Stimulated activated naive CD8-positive, alpha-beta T cell treated with anti-CD3 and anti-CD28 coated beads, Interleukin-15, amount 100 ng/mL, for 72 hours (primary cell): ENCODE data around the gene MDH2.
"Not testable (repeated sequence)": the region's sequence is repeated elsewhere in the genome, so short reads cannot be mapped to it uniquely, and the experiment has no call there.

Experiments used
- ATAC-seq: fragments of 150-1000 bp; cut with Tn5 transposase; 2 replicates; pipeline ENCODE4 v1.10.0; 2021; ENCODE audit warnings: mild to moderate bottlenecking, moderate library complexity
- DNase-seq, 2 donors: peaks; one replicate each; pipeline ENCODE4 v3.0.0; 2021 to 2022
- H3K27ac Mint-ChIP-seq, 2 donors: one replicate each; pipeline ENCODE4 v1.8.0; 2022; ENCODE audit warnings: mild to moderate bottlenecking in 2 of 2, mixed read lengths in 2 of 2, moderate library complexity in 2 of 2
- H3K27me3 Mint-ChIP-seq: one replicate; pipeline ENCODE4 v1.8.0; 2022; ENCODE audit warnings: mixed read lengths
- H3K4me1 Mint-ChIP-seq: one replicate; pipeline ENCODE4 v1.8.0; 2022; ENCODE audit warnings: mild to moderate bottlenecking, mixed read lengths
- H3K4me3 Mint-ChIP-seq, 2 donors: one replicate each; pipeline ENCODE4 v1.8.0; 2022; ENCODE audit warnings: mild to moderate bottlenecking in 2 of 2, mixed read lengths in 2 of 2, moderate library complexity in 1 of 2
- H3K9me3 Mint-ChIP-seq, 2 donors: one replicate each; pipeline ENCODE4 v1.8.0; 2022; ENCODE audit warnings: mixed read lengths in 2 of 2

The MDH2 gene

GRCh38 chr7:76057813-76058145 lies 9.9 kb downstream of the MDH2 start:
- H3K27me3 Mint-ChIP-seq, result no peaks in the 10 kb centered on the region
- DNase-seq (no peak), ATAC-seq (no peak)
- peaks cover 10% of the 10 kb centered on the region for H3K4me1 Mint-ChIP-seq
- H3K27ac Mint-ChIP-seq, result no peak overlapping the region
- H3K9me3 Mint-ChIP-seq, result no peaks in the 10 kb centered on the region
- no peak overlapping the region for H3K4me3 Mint-ChIP-seq

DNA sequence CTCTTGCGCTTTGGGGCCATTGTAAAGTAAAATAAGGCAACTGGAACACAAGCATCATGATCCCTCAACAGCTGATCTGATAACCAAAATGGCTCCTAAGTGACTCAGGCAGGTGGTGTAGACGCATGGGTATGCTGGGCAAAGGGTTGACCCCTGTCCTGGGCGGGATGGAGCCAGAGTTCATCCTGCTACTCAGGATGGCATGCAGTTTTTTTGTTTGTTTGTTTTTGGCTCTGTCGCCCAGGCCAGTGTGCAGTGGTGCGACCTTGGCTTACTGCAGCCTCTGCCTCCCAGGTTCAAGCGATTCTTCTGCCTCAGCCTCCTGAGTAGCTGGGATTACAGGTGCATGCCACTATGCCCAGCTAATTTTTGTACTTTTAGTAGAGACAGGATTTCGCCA lies 10.8 kb downstream of the MDH2 start:
- not testable (repeated sequence) for H3K4me1 Mint-ChIP-seq, H3K9me3 Mint-ChIP-seq, DNase-seq, H3K4me3 Mint-ChIP-seq, H3K27me3 Mint-ChIP-seq, ATAC-seq
- peak overlapping the region in 1 of 2 donors; percentile 61 for H3K27ac Mint-ChIP-seq

- H3K4me3 Mint-ChIP-seq, result no peak overlapping the region
- no peaks in the 10 kb centered on the region for H3K9me3 Mint-ChIP-seq
- DNase-seq, result no peak
- no peaks in the 10 kb centered on the region for H3K27me3 Mint-ChIP-seq
- H3K27ac Mint-ChIP-seq, result peak overlapping the region in 1 of 2 donors; percentile 60
- H3K4me1 Mint-ChIP-seq, result peaks cover 16% of the 10 kb centered on the region
- ATAC-seq, result no peak
These were observed 12.9 kb downstream of the MDH2 start for GRCh38 chr7:76060842-76061241.

- H3K4me1 Mint-ChIP-seq, result peaks cover 16% of the 10 kb centered on the region
- H3K27me3 Mint-ChIP-seq, result no peaks in the 10 kb centered on the region
- H3K4me3 Mint-ChIP-seq, result no peak overlapping the region
- ATAC-seq (no peak), DNase-seq (no peak)
- no peak overlapping the region for H3K27ac Mint-ChIP-seq
- no peaks in the 10 kb centered on the region for H3K9me3 Mint-ChIP-seq
These were observed 14.3 kb downstream of the MDH2 start for GRCh38 chr7:76062254-76062653.

- Mint-ChIP-seq H3K27ac (peak overlapping the region in 1 of 2 donors; percentile 85), H3K27me3 (no peaks in the 10 kb centered on the region), H3K9me3 (no peaks in the 10 kb centered on the region), H3K4me3 (no peak overlapping the region), H3K4me1 (peaks cover 16% of the 10 kb centered on the region)
- ATAC-seq (no peak), DNase-seq (no peak)
These were observed 15.2 kb downstream of the MDH2 start for GRCh38 chr7:76063114-76063513.

- Mint-ChIP-seq H3K27me3 (no peaks in the 10 kb centered on the region), H3K4me1 (peaks cover 16% of the 10 kb centered on the region), H3K4me3 (no peak overlapping the region), H3K9me3 (no peaks in the 10 kb centered on the region), H3K27ac (peak overlapping the region in 1 of 2 donors; percentile 48)
- no peak for DNase-seq
- ATAC-seq, result no peak
These were observed 15.6 kb downstream of the MDH2 start for GRCh38 chr7:76063525-76063924.

GRCh38 chr7:76064208-76064970 lies 16.5 kb downstream of the MDH2 start:
- H3K27me3 Mint-ChIP-seq, result no peaks in the 10 kb centered on the region
- peak overlapping the region in 1 of 2 donors; percentile 19 for H3K27ac Mint-ChIP-seq
- no peaks in the 10 kb centered on the region for H3K9me3 Mint-ChIP-seq
- peaks cover 16% of the 10 kb centered on the region for H3K4me1 Mint-ChIP-seq
- DNase-seq (no peak), ATAC-seq (no peak)
- H3K4me3 Mint-ChIP-seq, result no peak overlapping the region

- H3K27ac Mint-ChIP-seq, result peak overlapping the region in 1 of 2 donors; percentile 51
- peak; percentile 10 to 48 for DNase-seq
- H3K4me1 Mint-ChIP-seq, result peaks cover 16% of the 10 kb centered on the region
- H3K4me3 Mint-ChIP-seq, result no peak overlapping the region
- H3K27me3 Mint-ChIP-seq, result no peaks in the 10 kb centered on the region
- peak; percentile 90 for ATAC-seq
- no peaks in the 10 kb centered on the region for H3K9me3 Mint-ChIP-seq
These were observed 17.2 kb downstream of the MDH2 start for GRCh38 chr7:76065016-76065612.

DNA sequence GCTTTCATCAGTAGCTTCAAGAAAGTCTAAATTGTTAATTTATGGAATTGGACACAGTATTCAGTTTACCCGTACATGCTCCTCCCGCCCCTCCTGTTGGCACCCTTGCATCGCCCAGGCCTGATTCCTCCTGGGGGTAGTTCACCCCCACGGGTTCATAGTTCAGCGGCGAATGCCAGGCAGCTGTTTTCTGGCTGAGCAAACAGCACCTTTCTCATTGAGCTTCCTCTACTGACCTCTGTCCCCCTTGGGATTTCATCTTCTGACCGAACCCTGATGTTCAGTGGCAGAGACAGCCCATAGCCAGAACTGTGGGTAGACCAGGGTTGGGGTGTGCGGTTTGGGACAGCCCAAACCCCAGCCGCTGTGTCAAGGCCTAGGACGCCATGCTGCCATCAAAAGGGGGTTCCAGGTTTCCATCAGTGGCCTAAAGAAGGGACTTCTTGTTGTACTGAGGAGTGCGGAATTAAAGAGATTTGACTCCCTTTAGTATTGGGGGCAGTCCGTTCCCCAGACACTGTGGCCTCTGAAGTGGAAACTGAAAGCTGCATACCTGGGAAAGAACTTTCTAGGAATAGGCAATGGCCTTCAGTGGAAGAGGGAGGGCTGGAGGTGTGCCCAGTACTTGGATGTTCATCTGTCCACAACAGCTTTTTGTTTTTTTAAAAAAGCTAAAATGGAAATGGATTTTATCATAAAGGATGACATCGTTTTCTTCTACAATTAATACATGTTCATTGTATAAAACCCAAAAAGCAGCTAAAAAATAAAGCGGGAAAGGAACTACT lies 19.0 kb downstream of the MDH2 start:
- DNase-seq, result no peak
- no peak overlapping the region for H3K4me3 Mint-ChIP-seq
- H3K9me3 Mint-ChIP-seq, result no peaks in the 10 kb centered on the region
- peak overlapping the region in 1 of 2 donors; percentile 57 for H3K27ac Mint-ChIP-seq
- ATAC-seq, result no peak
- peaks cover 16% of the 10 kb centered on the region for H3K4me1 Mint-ChIP-seq
- no peaks in the 10 kb centered on the region for H3K27me3 Mint-ChIP-seq

DNA sequence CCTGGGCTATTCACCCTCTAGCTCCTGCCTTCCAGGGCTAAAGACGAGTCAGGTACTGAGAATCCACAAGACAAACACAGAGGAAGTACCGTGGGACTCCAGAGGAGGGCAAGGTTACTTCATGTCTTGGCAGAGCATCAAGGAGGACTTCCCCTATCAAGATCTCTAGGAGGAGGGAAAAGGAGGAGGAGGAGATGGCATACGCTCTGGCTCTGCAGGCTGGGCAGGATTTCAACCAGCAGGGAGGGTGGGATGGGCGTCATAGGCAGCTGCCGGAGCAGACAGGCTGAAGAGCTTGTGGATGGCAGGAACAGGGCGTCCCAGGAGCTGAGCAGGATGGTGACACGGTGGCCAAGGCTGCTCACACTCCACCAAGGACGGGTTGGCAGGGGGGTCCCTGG lies 21.3 kb downstream of the MDH2 start:
- Mint-ChIP-seq H3K4me1 (peaks cover 14% of the 10 kb centered on the region), H3K9me3 (no peaks in the 10 kb centered on the region), H3K27me3 (no peaks in the 10 kb centered on the region), H3K4me3 (no peak overlapping the region), H3K27ac (peak overlapping the region in 1 of 2 donors; percentile 86)
- no peak for DNase-seq
- ATAC-seq, result no peak

DNA sequence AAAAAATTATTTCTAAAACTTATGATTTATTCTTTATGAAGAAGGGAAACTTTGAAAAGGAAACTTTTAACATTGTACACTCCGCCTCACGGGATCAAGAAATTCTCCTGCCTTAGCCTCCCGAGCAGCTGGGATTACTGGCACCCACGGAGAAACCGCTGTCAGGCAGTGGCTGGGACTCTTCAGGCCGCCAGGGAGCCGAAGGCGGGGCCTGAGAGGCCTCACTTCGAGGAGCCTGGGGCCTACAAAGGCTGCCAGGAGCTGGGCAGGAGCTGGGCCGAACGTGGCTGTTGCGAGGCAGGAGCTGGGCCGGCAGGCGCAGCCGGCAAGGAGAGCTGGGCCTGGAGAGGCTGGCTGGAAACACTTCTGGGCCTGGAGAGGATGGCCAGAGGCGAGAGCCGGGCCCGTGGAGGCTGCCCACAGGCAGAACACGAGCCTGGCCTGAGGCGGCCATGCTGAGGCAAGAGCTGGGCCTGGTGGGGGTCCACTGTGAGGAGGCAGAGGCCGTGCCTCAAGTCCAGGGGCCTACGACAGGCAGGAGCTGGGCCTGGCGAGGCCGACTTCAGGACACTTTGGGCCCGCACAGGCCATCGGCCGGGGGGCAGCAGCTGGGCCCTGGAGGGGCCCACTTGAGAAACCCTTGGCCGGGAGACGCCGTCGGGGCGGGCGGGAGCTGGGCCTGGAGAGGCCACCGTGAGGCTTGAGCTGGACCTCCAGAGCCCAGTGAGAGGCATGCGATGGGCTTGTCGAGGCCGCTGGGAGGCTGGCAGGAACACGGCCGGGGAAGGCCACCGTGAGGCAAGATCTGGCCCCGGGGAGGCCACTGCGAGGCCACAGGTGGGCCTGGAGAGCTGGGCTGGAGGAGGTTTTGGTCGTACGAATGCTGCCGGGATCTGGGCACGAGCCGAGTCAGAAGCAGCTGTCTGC lies 23.7 kb downstream of the MDH2 start:
- Mint-ChIP-seq H3K4me1 (no peaks in the 10 kb centered on the region), H3K9me3 (no peaks in the 10 kb centered on the region), H3K27me3 (no peaks in the 10 kb centered on the region), H3K4me3 (no peak overlapping the region), H3K27ac (no peak overlapping the region)
- no peak for DNase-seq
- no peak for ATAC-seq

GRCh38 chr7:76072243-76073148 lies 24.6 kb downstream of the MDH2 start:
- H3K27ac Mint-ChIP-seq, result peak overlapping the region in 1 of 2 donors; percentile 71
- H3K4me3 Mint-ChIP-seq, result no peak overlapping the region
- H3K9me3 Mint-ChIP-seq, result no peaks in the 10 kb centered on the region
- H3K27me3 Mint-ChIP-seq, result no peaks in the 10 kb centered on the region
- ATAC-seq (no peak), DNase-seq (no peak)
- peaks cover 6% of the 10 kb centered on the region for H3K4me1 Mint-ChIP-seq

- Mint-ChIP-seq H3K4me1 (peaks cover 7% of the 10 kb centered on the region), H3K27me3 (no peaks in the 10 kb centered on the region), H3K27ac (no peak overlapping the region), H3K9me3 (no peaks in the 10 kb centered on the region), H3K4me3 (no peak overlapping the region)
- ATAC-seq, result no peak
- DNase-seq, result no peak
These were observed 25.6 kb downstream of the MDH2 start for GRCh38 chr7:76073335-76073990.
